NT2/D1 (cell line): ENCODE data around the gene CTXN1.

Experiments
- DNase-seq: peaks from one replicate; pipeline ENCODE4 v3.0.0-alpha.2; 2011; ENCODE audit warnings: low read depth, low spot score
- H3K27me3 ChIP-seq: 2 replicates; pipeline ENCODE4 v1.6.0; 2011; ENCODE audit warnings: mild to moderate bottlenecking; ENCODE audit not compliant: insufficient read length, insufficient read depth
- H3K36me3 ChIP-seq: 2 replicates; pipeline ENCODE4 v1.6.1; 2011; ENCODE audit warnings: mild to moderate bottlenecking, low read length, mixed read lengths; ENCODE audit not compliant: insufficient read depth, insufficient read length
- H3K4me1 ChIP-seq: 2 replicates; pipeline ENCODE4 v1.5.1; 2011; ENCODE audit not compliant: insufficient read depth, insufficient read length
- H3K4me3 ChIP-seq: 2 replicates; pipeline ENCODE4 v1.5.1; 2011; ENCODE audit warnings: low read depth; ENCODE audit not compliant: insufficient read length
- H3K9ac ChIP-seq: 2 replicates; pipeline ENCODE4 v1.6.0; 2011; ENCODE audit warnings: low read depth; ENCODE audit not compliant: insufficient read length
- H3K9me3 ChIP-seq: 2 replicates; pipeline ENCODE4 v1.5.1; 2011; ENCODE audit warnings: mild to moderate bottlenecking, low read length; ENCODE audit not compliant: insufficient read depth
- SUZ12 ChIP-seq: IDR thresholded peaks from 2 replicates; pipeline ENCODE4 v1.6.1; 2011; ENCODE audit not compliant: insufficient read length, insufficient read depth; ENCODE audit errors: extremely low read depth
- YY1 ChIP-seq: IDR thresholded peaks from 2 replicates; pipeline ENCODE4 v1.6.1; 2011; ENCODE audit not compliant: insufficient read length, insufficient read depth
- ZNF274 ChIP-seq: IDR thresholded peaks from 2 replicates; pipeline ENCODE4 v1.6.1; 2011; ENCODE audit warnings: mild to moderate bottlenecking, low read depth, low read length

Gene CTXN1

DNA sequence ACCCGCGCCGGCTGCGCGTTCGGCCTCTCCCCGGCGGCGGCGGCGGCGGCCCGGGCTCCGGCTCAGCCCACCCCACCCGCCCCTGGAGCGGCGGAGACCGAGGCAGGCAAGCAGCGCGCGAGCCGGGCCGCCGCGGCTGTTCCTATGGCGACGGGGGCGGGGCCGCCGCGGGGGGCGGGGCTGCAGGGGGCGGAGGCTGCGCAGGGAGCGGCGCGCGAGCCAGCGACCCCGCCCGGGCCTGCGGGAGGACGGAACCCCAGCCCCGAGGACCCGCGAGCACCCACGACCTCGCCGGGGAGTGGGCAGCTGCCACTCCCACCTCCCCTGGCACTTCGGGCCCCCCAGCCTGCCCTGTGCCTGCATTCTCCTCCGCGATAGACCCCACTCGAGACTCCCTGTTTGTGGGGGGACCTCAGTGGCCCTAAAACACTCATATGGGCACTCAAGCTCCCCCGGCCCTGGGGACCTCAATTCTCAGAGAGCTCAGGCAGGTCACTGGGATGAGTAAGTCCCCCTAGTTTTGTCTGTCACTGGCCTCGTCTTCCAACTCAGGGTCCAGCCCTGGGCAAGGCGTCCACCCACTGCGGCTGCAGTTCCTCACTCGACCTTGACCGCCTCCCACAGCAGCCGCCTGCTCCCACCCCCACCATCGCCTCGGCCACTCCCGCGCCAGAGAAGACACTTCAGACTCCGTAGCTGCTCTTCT is at the start of gene CTXN1:
CTXN1 (minus strand) TSS at position 115 of the 706 bp plus-strand sequence. CDS start 597 bp downstream, outside the sequence.
- H3K4me3 ChIP-seq: peak within 1 kb of the TSS; percentile 53
- no peak for TF ChIP-seq YY1
- no peak for TF ChIP-seq SUZ12
- H3K9ac ChIP-seq: peak within 1 kb of the TSS; percentile 80
- no peaks in the 10 kb centered on the region for H3K27me3 ChIP-seq
- H3K4me1 ChIP-seq: peaks cover 43% of the 10 kb centered on the region
- no peak for DNase-seq
- peaks cover 69% of the 10 kb centered on the region for H3K36me3 ChIP-seq
- no peaks in the 10 kb centered on the region for H3K9me3 ChIP-seq

GRCh38 chr19:7975037-7975436 is 49.1 kb upstream of the CTXN1 start:
- TF ChIP-seq SUZ12 (no peak), ZNF274 (no peak)
- H3K4me3 ChIP-seq: no peak overlapping the region
- peaks cover 89% of the 10 kb centered on the region for H3K36me3 ChIP-seq
- no peaks in the 10 kb centered on the region for H3K9me3 ChIP-seq
- H3K9ac ChIP-seq: no peak overlapping the region
- no peak for DNase-seq
- peaks cover 16% of the 10 kb centered on the region for H3K4me1 ChIP-seq
- H3K27me3 ChIP-seq: no peaks in the 10 kb centered on the region

DNA sequence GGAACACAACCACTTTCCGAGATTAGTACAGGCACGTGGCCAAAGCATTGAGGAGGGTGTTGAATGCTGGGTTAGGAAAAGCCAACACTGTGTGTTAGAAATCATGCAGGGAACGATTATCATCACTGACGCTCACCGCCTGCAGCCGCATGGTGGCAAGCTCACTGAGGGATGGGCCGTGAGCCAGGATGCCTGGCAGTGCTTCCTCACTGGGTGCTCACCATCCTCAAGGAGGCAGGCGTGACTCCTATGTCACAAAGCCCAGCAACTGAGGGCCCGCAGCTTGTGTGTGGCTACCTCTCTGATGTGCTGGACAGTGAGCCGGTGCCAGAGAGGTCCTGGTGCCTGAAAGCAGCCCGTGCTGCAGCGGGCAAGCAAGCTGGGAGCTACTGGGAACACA is 47.9 kb upstream of the CTXN1 start:
- no peak for DNase-seq
- H3K4me1 ChIP-seq: peaks cover 21% of the 10 kb centered on the region
- H3K9ac ChIP-seq: no peak overlapping the region
- TF ChIP-seq YY1 (no peak), SUZ12 (no peak), ZNF274 (no peak)
- no peaks in the 10 kb centered on the region for H3K9me3 ChIP-seq
- peaks cover 85% of the 10 kb centered on the region for H3K36me3 ChIP-seq
- no peak overlapping the region for H3K4me3 ChIP-seq
- H3K27me3 ChIP-seq: no peaks in the 10 kb centered on the region

GRCh38 chr19:7971553-7972520 is 45.9 kb upstream of the CTXN1 start:
- DNase-seq: no peak
- Histone ChIP-seq H3K4me1 (peaks cover 36% of the 10 kb centered on the region), H3K9ac (no peak overlapping the region), H3K4me3 (no peak overlapping the region), H3K9me3 (no peaks in the 10 kb centered on the region), H3K27me3 (no peaks in the 10 kb centered on the region), H3K36me3 (peaks cover 85% of the 10 kb centered on the region)
- TF ChIP-seq SUZ12: no peak
- TF ChIP-seq YY1: no peak

DNA sequence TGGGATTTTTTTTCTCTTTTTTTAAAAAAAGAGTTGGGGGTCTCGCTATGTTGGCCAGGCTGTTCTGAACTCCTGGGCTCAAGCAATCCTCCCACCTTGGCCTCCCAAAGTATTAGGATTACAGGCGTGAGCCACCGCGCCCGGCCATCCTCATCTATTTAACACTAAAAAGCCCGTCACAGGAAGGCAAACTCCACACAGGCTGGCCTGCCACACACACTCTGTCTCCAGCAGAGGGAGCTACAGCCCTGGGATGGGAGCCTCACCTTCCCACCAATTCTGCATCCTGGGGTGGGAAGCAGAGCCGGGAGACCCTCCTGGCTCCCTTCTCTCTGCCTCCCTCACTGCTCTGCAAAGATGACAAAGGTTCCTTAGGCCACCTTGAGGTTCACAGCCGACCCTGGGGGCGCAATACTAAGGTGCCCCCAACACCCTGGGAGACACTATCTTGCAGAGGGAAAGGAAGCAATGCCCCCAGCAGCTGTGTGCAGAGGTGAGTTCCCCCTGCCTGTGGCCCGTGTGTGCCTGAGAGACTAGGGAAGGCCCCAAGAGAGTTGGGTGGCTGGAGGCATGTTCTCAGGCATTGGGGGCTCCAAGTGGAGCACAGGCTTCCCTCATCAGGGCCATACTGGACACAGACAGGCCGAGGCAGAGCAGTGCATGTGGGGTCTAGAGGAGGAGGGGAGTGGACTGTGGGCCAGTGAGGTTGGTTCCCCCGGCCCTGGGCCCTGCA is 44.9 kb upstream of the CTXN1 start:
- TF ChIP-seq YY1 (no peak), SUZ12 (no peak), ZNF274 (no peak)
- Histone ChIP-seq H3K9me3 (no peaks in the 10 kb centered on the region), H3K4me3 (no peak overlapping the region), H3K36me3 (peaks cover 88% of the 10 kb centered on the region), H3K27me3 (no peaks in the 10 kb centered on the region), H3K9ac (no peak overlapping the region), H3K4me1 (peaks cover 36% of the 10 kb centered on the region)
- peak; percentile 59 for DNase-seq

DNA sequence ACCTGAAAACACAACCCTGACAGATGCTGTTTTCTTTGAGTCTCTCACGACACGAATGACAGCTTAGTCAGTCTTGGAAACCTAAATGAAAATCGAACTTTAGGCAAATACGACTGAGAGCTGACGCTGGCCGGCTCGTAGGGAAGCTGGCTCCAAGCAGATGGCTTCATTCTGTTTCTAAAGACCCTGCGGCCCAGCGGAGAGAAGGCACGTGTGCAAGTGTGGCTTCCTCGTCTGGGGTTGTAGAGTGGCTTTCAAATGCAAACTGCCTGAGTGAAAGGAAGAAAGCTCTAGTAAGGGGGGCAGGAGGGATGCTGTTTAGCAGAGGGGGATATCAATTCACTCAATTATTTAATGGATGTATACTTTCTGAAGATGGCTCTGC is 43.6 kb upstream of the CTXN1 start:
- DNase-seq: peak; percentile 86
- peak overlapping the region; percentile 14 for H3K9ac ChIP-seq
- H3K4me1 ChIP-seq: peaks cover 36% of the 10 kb centered on the region
- H3K9me3 ChIP-seq: no peaks in the 10 kb centered on the region
- TF ChIP-seq SUZ12: no peak
- TF ChIP-seq ZNF274: no peak
- no peak for TF ChIP-seq YY1
- no peaks in the 10 kb centered on the region for H3K27me3 ChIP-seq
- peaks cover 88% of the 10 kb centered on the region for H3K36me3 ChIP-seq
- no peak overlapping the region for H3K4me3 ChIP-seq
